Measurements from ENCODE around the gene NDUFA8.

The NDUFA8 gene

GRCh38 chr9:122099271-122099869 lies 60.2 kb downstream of the NDUFA8 start:
- DNase-seq (ENCODE audit: low read depth in 2 of 2) = peak; percentile 32 to 53

- no peak for DNase-seq (ENCODE audit: low read depth in 2 of 2)
These were observed 61.8 kb downstream of the NDUFA8 start for GRCh38 chr9:122097679-122098315.

GRCh38 chr9:122096620-122097415 lies 62.8 kb downstream of the NDUFA8 start:
- no peak for DNase-seq (ENCODE audit: low read depth in 2 of 2)

GRCh38 chr9:122095010-122095767 lies 64.4 kb downstream of the NDUFA8 start:
- no peak for DNase-seq (ENCODE audit: low read depth in 2 of 2)
